ENCODE data around the gene CACNA1G.

CACNA1G gene

DNA sequence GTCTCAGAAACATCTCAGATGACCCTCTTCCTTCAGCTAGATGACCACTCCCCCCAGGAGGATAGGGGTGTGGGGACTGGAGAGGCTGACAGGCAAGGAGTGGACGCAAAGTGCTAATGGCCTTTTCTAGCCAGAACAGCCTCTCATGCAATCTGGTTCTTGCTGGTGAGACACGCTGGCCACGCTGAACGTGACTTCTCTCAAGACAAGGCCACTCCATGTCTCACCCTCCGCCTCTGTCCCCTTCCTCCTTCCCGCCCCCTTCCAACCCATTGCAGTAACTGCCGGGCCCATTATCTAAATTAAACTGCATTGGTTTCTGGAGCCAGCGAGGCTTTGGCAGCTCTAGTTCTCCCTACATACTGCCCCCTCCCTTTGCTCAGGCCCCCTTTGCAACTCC is 9.5 kb downstream of the CACNA1G start:
- DNase-seq = no peak

DNA sequence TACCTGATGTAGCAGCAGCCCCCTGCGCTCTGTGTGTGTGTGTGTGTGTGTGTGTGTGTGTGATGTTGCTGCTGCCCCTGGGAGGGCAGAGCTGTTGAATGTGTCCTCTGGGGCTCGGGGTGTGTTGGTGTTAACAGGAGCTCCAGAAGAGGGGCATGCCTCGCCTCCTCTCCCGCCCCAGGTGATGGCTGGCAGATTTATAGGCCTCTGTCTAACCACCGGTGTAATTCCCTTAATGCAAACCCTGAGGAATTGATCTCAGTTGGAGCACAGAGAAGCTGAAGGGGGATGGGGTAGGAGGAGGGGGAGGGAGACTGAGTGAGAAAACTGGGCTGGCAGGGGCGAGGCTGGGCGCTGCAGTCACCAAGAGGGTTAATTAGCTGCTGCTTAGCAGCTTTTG is 10.0 kb downstream of the CACNA1G start:
- DNase-seq = no peak

DNA sequence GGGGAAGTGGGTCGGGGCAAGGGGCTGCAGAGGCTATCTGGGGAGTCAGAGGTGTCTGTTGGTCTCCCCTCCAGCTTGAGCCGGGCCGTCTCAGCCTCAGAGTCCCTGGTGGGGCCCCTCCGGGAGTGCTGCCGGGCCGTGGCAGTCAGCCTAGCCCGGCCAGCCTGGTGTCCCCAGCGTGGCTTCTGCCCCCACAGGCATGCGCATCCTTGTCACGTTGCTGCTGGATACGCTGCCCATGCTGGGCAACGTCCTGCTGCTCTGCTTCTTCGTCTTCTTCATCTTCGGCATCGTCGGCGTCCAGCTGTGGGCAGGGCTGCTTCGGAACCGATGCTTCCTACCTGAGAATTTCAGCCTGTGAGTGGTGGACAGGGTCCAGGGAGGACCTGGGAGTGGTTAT is 11.2 kb downstream of the CACNA1G start:
- no peak for DNase-seq

DNA sequence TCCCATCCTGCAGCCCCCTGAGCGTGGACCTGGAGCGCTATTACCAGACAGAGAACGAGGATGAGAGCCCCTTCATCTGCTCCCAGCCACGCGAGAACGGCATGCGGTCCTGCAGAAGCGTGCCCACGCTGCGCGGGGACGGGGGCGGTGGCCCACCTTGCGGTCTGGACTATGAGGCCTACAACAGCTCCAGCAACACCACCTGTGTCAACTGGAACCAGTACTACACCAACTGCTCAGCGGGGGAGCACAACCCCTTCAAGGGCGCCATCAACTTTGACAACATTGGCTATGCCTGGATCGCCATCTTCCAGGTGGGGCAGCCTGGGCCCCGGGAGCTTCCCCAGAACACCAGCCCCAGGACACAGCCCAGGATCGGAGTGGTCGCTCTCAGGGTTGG is 12.0 kb downstream of the CACNA1G start:
- DNase-seq = no peak

GRCh38 chr17:50573866-50574611 is 13.5 kb downstream of the CACNA1G start:
- no peak for DNase-seq

DNA sequence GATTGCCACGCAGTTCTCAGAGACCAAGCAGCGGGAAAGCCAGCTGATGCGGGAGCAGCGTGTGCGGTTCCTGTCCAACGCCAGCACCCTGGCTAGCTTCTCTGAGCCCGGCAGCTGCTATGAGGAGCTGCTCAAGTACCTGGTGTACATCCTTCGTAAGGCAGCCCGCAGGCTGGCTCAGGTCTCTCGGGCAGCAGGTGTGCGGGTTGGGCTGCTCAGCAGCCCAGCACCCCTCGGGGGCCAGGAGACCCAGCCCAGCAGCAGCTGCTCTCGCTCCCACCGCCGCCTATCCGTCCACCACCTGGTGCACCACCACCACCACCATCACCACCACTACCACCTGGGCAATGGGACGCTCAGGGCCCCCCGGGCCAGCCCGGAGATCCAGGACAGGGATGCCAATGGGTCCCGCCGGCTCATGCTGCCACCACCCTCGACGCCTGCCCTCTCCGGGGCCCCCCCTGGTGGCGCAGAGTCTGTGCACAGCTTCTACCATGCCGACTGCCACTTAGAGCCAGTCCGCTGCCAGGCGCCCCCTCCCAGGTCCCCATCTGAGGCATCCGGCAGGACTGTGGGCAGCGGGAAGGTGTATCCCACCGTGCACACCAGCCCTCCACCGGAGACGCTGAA is 15.2 kb downstream of the CACNA1G start:
- no peak for DNase-seq

DNA sequence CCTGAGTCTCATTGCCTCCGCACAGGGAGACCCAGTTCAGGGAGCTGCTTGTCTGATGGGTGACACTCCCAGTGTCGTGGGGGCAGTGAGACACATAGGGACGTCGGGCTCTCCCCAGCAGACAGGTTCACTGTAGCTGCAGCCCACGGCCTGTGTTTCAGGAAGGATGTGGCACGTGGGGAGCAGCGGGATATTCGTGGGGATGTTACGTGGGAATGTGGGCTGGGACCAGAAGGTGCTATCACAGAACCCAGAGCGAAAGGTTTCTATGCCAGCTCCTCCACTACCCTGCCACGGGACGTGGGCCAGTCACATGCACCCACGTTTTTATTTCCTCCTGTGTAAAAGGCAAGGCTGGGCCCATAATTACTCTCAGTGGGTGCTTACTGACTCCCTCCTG is 16.3 kb downstream of the CACNA1G start:
- no peak for DNase-seq

DNA sequence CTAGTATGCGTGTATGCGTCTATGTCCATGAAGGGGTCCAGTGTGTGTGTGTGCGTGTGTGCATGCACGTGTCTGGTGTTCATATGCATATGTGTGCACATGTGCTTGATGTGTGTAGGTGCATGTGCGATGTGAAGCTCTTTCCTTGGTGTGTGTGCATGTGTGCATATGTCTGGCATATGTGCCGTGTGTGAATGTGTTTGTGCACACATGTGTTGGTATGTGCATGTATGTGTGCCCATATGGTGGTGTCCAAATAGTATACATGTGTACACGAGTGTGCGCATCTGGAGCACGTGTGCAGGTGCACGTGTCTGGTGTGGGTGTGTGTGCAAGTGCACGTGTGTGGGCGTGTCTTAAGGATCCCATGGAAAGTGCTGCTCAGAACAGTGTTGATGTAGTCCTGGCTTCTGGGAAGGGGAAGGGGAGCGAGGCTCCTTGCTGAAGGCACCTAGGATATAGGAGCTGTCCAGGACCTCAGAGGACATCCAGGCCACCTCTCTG is 17.0 kb downstream of the CACNA1G start:
- no peak for DNase-seq

DNA sequence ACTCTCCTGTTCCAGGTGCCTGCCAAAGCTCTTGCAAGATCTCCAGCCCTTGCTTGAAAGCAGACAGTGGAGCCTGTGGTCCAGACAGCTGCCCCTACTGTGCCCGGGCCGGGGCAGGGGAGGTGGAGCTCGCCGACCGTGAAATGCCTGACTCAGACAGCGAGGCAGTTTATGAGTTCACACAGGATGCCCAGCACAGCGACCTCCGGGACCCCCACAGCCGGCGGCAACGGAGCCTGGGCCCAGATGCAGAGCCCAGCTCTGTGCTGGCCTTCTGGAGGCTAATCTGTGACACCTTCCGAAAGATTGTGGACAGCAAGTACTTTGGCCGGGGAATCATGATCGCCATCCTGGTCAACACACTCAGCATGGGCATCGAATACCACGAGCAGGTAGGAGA is 17.7 kb downstream of the CACNA1G start:
- DNase-seq = no peak

GRCh38 chr17:50579399-50579798 is 18.9 kb downstream of the CACNA1G start:
- DNase-seq = no peak

DNA sequence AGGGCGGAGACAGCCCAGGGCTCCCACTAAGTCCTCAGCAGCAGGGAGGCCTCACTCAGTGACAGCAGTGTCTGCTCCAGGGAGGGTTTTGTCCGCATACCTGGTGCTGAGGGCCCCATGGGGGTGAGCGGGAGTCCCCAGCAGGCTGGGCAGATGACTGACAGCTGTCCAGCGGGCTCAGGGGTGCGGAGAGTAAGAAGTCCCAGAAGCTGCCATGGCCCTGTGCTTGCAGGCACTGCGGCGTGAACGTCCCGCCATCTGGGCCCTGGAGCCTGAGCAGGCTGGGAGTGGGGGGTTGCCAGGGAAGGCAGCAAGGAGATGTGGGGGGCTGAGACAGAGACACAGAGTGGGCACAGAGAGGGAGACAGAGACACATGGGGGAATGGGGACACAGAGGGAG is 20.1 kb downstream of the CACNA1G start:
- no peak for DNase-seq

- DNase-seq = no peak
Observed at GRCh38 chr17:50581316-50581715, 20.8 kb downstream of the CACNA1G start.

DNA sequence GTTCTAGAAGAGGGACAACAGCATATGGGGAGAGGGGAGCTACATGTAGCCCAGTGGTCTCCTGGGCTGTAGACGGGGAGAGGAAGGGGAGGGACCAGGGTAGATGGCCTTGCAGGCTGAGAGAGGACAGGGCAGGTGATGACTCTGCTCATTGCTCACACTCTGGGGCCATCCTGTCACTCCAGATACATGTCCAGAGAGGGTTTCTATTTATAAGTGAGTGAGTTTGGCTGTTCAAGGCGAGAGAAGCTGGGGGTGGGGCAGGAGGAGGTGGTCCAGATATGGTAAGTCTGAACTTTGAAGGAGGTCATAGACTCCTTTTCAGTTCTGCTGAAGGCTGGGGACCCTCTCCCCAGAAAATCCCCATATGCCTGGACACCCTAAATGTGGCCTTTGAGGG is 22.2 kb downstream of the CACNA1G start:
- DNase-seq = no peak

DNA sequence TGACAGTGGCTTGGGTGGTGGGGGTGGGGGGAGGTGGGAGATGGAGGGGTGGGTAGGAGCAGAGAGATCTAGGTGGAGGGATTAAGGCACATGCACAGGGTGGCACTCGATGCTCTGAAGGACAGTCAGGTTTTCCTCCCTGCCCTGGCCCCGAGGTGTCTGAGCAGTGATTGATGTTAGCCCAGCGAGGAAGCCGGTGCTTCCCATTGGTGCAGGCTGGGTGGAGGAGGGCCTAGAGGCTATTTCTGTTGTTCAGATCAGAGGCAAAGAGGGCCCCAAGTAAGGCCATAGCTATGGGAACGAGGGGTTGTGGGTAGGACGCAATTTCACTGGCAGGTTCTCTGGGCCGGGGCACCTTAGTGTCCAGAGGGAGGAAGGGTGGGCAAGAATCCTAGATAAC is 23.1 kb downstream of the CACNA1G start:
- DNase-seq = no peak

- DNase-seq = no peak
Observed at GRCh38 chr17:50584116-50584515, 23.6 kb downstream of the CACNA1G start.

GRCh38 chr17:50584749-50585148 is 24.2 kb downstream of the CACNA1G start:
- DNase-seq = no peak

- no peak for DNase-seq
Observed at GRCh38 chr17:50585346-50585745, 24.8 kb downstream of the CACNA1G start.

GRCh38 chr17:50585891-50586290 is 25.4 kb downstream of the CACNA1G start:
- DNase-seq = no peak

DNA sequence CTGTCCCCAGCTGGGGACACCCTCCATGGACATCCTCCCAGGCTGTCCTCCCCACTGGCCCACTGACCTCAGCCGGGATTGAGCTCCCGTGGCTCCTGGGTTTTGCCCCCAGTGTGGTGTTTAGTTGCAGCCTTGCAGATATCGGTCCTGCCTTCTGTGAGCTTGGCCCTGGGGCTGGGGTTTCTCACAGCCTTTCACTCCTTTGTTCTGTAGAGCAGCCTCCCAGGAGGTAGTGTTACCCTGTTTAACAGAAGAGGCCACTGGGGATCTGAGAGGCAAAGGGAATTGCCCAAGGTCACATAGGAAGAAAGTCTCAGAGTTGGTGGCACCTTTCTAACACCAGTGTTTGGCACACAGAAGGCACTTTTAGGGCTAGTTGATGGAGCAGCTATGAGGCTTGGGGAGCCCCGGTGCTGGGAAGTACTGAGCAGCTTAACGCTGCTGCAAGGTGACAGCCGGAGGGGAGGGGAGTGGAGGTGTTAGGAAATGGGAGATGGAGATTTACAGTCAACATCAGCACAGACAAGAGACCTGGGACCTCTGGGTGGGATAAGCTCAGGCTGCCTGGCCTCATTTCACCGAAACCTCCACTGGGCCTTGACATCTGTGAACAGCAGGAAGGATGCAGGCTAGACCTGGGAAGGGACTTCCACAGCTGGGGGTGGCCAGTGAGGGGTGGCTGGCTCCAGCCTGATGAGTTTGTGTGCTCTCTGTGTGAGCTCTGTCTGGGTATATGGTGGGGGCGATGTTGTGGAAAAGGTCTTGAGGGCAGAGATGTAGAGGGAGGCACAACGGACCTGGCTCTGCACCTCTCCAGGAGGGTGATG is 26.1 kb downstream of the CACNA1G start:
- no peak for DNase-seq

DNA sequence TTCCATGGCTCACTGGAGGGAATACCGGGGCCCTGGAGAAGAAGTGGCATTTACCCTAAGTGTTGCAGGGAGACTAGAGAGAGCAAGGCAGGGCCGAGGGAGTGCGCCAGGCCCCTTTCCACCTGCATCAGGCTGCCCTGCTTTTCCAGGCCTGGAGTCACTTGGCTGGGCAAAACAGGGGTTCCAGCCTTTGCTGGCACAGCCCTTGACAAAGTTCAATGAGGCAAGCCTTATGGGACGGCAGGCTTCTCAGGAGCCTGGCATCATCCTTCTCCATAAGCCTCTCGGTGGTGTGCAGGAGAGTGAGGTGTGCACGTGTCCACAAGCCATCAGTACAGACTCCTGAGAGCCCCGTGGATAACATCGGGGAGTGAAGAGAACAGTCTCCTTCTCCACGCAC is 27.1 kb downstream of the CACNA1G start:
- no peak for DNase-seq

DNA sequence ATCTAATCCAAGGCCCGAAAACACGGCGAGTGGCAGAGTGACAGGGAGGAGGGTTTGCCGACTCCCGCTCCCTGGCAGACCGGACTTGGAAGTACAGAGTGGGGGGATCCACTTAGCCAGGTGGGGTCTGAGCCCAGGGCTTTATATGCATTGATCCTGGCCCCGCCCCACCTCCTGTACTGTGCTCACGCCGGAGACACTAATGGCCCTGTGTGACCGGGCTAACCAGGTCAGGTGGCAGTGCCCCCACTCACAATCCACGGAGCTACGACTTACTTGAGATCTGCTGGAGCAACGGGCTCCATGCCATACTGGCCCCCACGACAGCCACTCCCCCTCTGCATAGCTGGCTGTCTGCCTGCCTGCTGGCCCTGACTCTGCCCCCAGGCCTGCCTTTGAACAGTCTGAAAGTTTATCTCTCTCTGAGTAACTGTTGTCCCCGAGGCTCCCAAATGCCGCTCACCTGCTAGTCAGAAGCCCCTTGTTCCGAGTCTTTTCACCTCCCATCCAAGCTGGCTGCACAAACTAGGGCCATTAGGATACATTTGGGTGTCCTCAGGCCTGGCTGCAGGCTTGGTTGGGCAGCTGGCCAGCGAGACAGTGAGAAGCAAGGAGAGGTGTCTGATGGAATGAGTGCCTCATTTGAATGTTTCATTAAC is 28.0 kb downstream of the CACNA1G start:
- DNase-seq = no peak

GRCh38 chr17:50589095-50589705 is 28.7 kb downstream of the CACNA1G start:
- no peak for DNase-seq
